ENCODE data around the gene ERC2. TPM values are rescaled to one million over a fixed set of nuclear protein-coding genes. Genes with fewer than 3 reads are reported as not detected.

Gene ERC2
- total and polyA plus RNA-seq, 2 donors (not counting 1 experiment from before 2014, with no cell fraction given): 0.14 to 0.17 TPM

- H3K4me1 ChIP-seq (ENCODE audit: control insufficient read depth, extremely low read depth, insufficient read depth, low read length): no peaks in the 10 kb centered on the region
- no peak overlapping the region for H3K27ac ChIP-seq (ENCODE audit: insufficient read depth, low read length)
- DNase-seq (ENCODE audit: low read depth in 2 of 2): no peak
- H3K27me3 ChIP-seq (ENCODE audit: control insufficient read depth, insufficient read depth, low read length): no peaks in the 10 kb centered on the region
- TF ChIP-seq CTCF (conservative IDR thresholded peaks at IDR 0.05 in 1 of 2, IDR thresholded peaks at IDR 0.05 in 1 of 2; ENCODE audit: low read depth in 1 of 2, low read length in 2 of 2) (no peak), EZH2 (IDR thresholded peaks at IDR 0.05; ENCODE audit: low read length, missing control alignments) (no peak)
- no peak overlapping the region for H3K4me2 ChIP-seq (ENCODE audit: extremely low read depth, insufficient read depth, low read length)
- H3K9me3 ChIP-seq (ENCODE audit: control insufficient read depth, insufficient read depth, low read depth, low read length): no peaks in the 10 kb centered on the region
- H4K20me1 ChIP-seq (ENCODE audit: control insufficient read depth, extremely low read depth, insufficient read depth, low read length): no peaks in the 10 kb centered on the region
- no peak overlapping the region for H3K9ac ChIP-seq (ENCODE audit: insufficient read depth, low read length)
- no peak overlapping the region for H3K4me3 ChIP-seq (replicated peaks in 1 of 4; ENCODE audit: control extremely low read depth in 1 of 4, insufficient read depth in 1 of 4, low read depth in 3 of 4, low read length in 4 of 4)
- no peaks in the 10 kb centered on the region for H3K36me3 ChIP-seq (ENCODE audit: control insufficient read depth, insufficient read depth, low read length)
- H2AFZ ChIP-seq (ENCODE audit: low read length): no peak overlapping the region
- H3K79me2 ChIP-seq (ENCODE audit: control insufficient read depth, insufficient read depth, low read length): no peaks in the 10 kb centered on the region
Observed at GRCh38 chr3:56428667-56429066, 39.6 kb downstream of the ERC2 start.

- Histone ChIP-seq H3K9ac (ENCODE audit: insufficient read depth, low read length) (no peak overlapping the region), H2AFZ (ENCODE audit: low read length) (no peak overlapping the region), H3K27me3 (ENCODE audit: control insufficient read depth, insufficient read depth, low read length) (no peaks in the 10 kb centered on the region), H3K36me3 (ENCODE audit: control insufficient read depth, insufficient read depth, low read length) (no peaks in the 10 kb centered on the region), H3K4me2 (ENCODE audit: extremely low read depth, insufficient read depth, low read length) (no peak overlapping the region), H3K4me3 (replicated peaks in 1 of 4; ENCODE audit: control extremely low read depth in 1 of 4, insufficient read depth in 1 of 4, low read depth in 3 of 4, low read length in 4 of 4) (no peak overlapping the region), H3K4me1 (ENCODE audit: control insufficient read depth, extremely low read depth, insufficient read depth, low read length) (no peaks in the 10 kb centered on the region), H4K20me1 (ENCODE audit: control insufficient read depth, extremely low read depth, insufficient read depth, low read length) (no peaks in the 10 kb centered on the region), H3K79me2 (ENCODE audit: control insufficient read depth, insufficient read depth, low read length) (no peaks in the 10 kb centered on the region), H3K27ac (ENCODE audit: insufficient read depth, low read length) (no peak overlapping the region), H3K9me3 (ENCODE audit: control insufficient read depth, insufficient read depth, low read depth, low read length) (no peaks in the 10 kb centered on the region)
- DNase-seq (ENCODE audit: low read depth in 2 of 2): no peak
- TF ChIP-seq EZH2 (IDR thresholded peaks at IDR 0.05; ENCODE audit: low read length, missing control alignments): no peak
- TF ChIP-seq CTCF (conservative IDR thresholded peaks at IDR 0.05 in 1 of 2, IDR thresholded peaks at IDR 0.05 in 1 of 2; ENCODE audit: low read depth in 1 of 2, low read length in 2 of 2): no peak
Observed at GRCh38 chr3:56424885-56425284, 43.4 kb downstream of the ERC2 start.

- Histone ChIP-seq H3K36me3 (ENCODE audit: control insufficient read depth, insufficient read depth, low read length) (no peaks in the 10 kb centered on the region), H3K79me2 (ENCODE audit: control insufficient read depth, insufficient read depth, low read length) (no peaks in the 10 kb centered on the region), H3K9me3 (ENCODE audit: control insufficient read depth, insufficient read depth, low read depth, low read length) (no peaks in the 10 kb centered on the region), H2AFZ (ENCODE audit: low read length) (no peak overlapping the region), H3K4me1 (ENCODE audit: control insufficient read depth, extremely low read depth, insufficient read depth, low read length) (no peaks in the 10 kb centered on the region), H3K9ac (ENCODE audit: insufficient read depth, low read length) (no peak overlapping the region), H3K27me3 (ENCODE audit: control insufficient read depth, insufficient read depth, low read length) (no peaks in the 10 kb centered on the region), H3K27ac (ENCODE audit: insufficient read depth, low read length) (no peak overlapping the region), H4K20me1 (ENCODE audit: control insufficient read depth, extremely low read depth, insufficient read depth, low read length) (no peaks in the 10 kb centered on the region), H3K4me2 (ENCODE audit: extremely low read depth, insufficient read depth, low read length) (no peak overlapping the region), H3K4me3 (replicated peaks in 1 of 4; ENCODE audit: control extremely low read depth in 1 of 4, insufficient read depth in 1 of 4, low read depth in 3 of 4, low read length in 4 of 4) (no peak overlapping the region)
- no peak for DNase-seq (ENCODE audit: low read depth in 2 of 2)
- TF ChIP-seq CTCF (conservative IDR thresholded peaks at IDR 0.05 in 1 of 2, IDR thresholded peaks at IDR 0.05 in 1 of 2; ENCODE audit: low read depth in 1 of 2, low read length in 2 of 2): no peak
- TF ChIP-seq EZH2 (IDR thresholded peaks at IDR 0.05; ENCODE audit: low read length, missing control alignments): no peak
Observed at GRCh38 chr3:56424336-56424735, 43.9 kb downstream of the ERC2 start.

All from fibroblast of lung (primary cell).